ENCODE measurements around the gene TFIP11.

The TFIP11 gene

GRCh38 chr22:26479792-26480610 lies 32.3 kb downstream of the TFIP11 start:
- DNase-seq (ENCODE audit: low read depth in 2 of 2, low spot score in 1 of 2): no peak

GRCh38 chr22:26479043-26479791 lies 33.1 kb downstream of the TFIP11 start:
- no peak for DNase-seq (ENCODE audit: low read depth in 2 of 2, low spot score in 1 of 2)

- DNase-seq (ENCODE audit: low read depth in 2 of 2, low spot score in 1 of 2): no peak
These were observed 34.9 kb downstream of the TFIP11 start for GRCh38 chr22:26477341-26477731.

GRCh38 chr22:26476705-26477340 lies 35.5 kb downstream of the TFIP11 start:
- no peak for DNase-seq (ENCODE audit: low read depth in 2 of 2, low spot score in 1 of 2)

GRCh38 chr22:26474682-26475081 lies 37.6 kb downstream of the TFIP11 start:
- no peak for DNase-seq (ENCODE audit: low read depth in 2 of 2, low spot score in 1 of 2)

- no peak for DNase-seq (ENCODE audit: low read depth in 2 of 2, low spot score in 1 of 2)
These were observed 40.8 kb downstream of the TFIP11 start for GRCh38 chr22:26471522-26471921.

GRCh38 chr22:26470807-26471206 lies 41.5 kb downstream of the TFIP11 start:
- no peak for DNase-seq (ENCODE audit: low read depth in 2 of 2, low spot score in 1 of 2)

GRCh38 chr22:26466196-26466595 lies 46.1 kb downstream of the TFIP11 start:
- DNase-seq (ENCODE audit: low read depth in 2 of 2, low spot score in 1 of 2): no peak

GRCh38 chr22:26464312-26464711 lies 48.0 kb downstream of the TFIP11 start:
- DNase-seq (ENCODE audit: low read depth in 2 of 2, low spot score in 1 of 2): no peak

GRCh38 chr22:26463688-26464087 lies 48.6 kb downstream of the TFIP11 start:
- no peak for DNase-seq (ENCODE audit: low read depth in 2 of 2, low spot score in 1 of 2)

GRCh38 chr22:26463101-26463661 lies 49.1 kb downstream of the TFIP11 start:
- DNase-seq (ENCODE audit: low read depth in 2 of 2, low spot score in 1 of 2): no peak

- DNase-seq (ENCODE audit: low read depth in 2 of 2, low spot score in 1 of 2): no peak
These were observed 49.6 kb downstream of the TFIP11 start for GRCh38 chr22:26462641-26463040.

- no peak for DNase-seq (ENCODE audit: low read depth in 2 of 2, low spot score in 1 of 2)
These were observed 50.2 kb downstream of the TFIP11 start for GRCh38 chr22:26462051-26462450.

- DNase-seq (ENCODE audit: low read depth in 2 of 2, low spot score in 1 of 2): peak in 1 of 2 donors; percentile 4
These were observed 51.0 kb downstream of the TFIP11 start for GRCh38 chr22:26461188-26461810.

GRCh38 chr22:26460202-26460601 lies 52.1 kb downstream of the TFIP11 start:
- no peak for DNase-seq (ENCODE audit: low read depth in 2 of 2, low spot score in 1 of 2)

GRCh38 chr22:26457661-26458272 lies 54.5 kb downstream of the TFIP11 start:
- DNase-seq (ENCODE audit: low read depth in 2 of 2, low spot score in 1 of 2): no peak

GRCh38 chr22:26453812-26454500 lies 58.3 kb downstream of the TFIP11 start:
- DNase-seq (ENCODE audit: low read depth in 2 of 2, low spot score in 1 of 2): no peak

- DNase-seq (ENCODE audit: low read depth in 2 of 2, low spot score in 1 of 2): no peak
These were observed 59.1 kb downstream of the TFIP11 start for GRCh38 chr22:26453216-26453615.

- DNase-seq (ENCODE audit: low read depth in 2 of 2, low spot score in 1 of 2): no peak
These were observed 59.8 kb downstream of the TFIP11 start for GRCh38 chr22:26452236-26453016.

Data from stimulated activated CD8-positive, alpha-beta memory T cell treated with anti-CD3 and anti-CD28 coated beads, Interleukin-4, amount 100 ng/mL, for 4 hours (primary cell).